LHCN-M2 (cell line): Measurements from ENCODE around the gene ACADSB. TPM values are rescaled to one million over a fixed set of nuclear protein-coding genes. Genes with fewer than 3 reads are reported as not detected.

Experiments
- DNase-seq: peaks from one replicate; pipeline ENCODE4 v3.0.0-alpha.2; 2012; ENCODE audit warnings: low read depth
- total RNA-seq: library from RNA; depleted of rRNA; stranded (reverse); fragments of >200 nt; gene quantifications from 2 replicates; pipeline ENCODE4 v1.2.3, GENCODE V29; 2014

The ACADSB gene
- total RNA-seq, 1 experiment from 2014 or later, result 8.4 TPM

DNA sequence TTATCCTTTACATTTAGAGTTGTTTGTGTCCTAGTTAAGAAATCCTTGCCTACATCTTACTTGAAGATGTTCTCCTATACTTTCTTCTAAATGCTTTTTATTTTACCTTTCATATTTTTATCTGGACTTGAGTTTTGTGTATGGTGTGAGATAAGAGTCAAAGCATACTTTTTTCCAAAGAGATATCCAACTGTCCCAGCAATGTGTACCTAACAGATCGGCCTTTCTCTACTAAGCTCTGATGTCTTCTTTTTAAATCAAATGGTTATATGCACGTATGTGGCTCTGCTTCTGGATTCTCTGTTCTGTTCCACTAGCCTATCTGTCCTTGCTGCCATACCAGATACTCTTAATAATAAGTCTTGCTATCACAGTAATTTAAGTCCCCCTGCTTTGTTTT is 7.4 kb upstream of the ACADSB start:
- no peak for DNase-seq

DNA sequence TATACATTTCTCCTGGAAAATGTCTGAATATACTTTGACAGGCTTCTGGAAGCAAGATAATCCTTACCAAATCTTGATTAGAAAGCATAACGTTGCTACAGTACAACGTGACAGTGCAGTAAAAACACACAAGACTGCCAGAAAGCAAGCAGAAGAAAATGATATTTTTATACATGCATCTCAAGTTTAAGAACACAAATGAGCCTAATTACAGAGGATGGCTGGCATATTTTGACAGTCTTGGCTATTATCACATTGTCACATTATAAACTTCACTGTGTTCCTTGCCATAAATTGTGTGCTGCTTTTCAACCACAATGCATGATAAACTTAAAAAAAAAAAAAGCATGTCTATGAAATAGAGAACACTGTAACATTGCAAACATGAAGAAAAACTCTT is 4.5 kb upstream of the ACADSB start:
- DNase-seq, result no peak

DNA sequence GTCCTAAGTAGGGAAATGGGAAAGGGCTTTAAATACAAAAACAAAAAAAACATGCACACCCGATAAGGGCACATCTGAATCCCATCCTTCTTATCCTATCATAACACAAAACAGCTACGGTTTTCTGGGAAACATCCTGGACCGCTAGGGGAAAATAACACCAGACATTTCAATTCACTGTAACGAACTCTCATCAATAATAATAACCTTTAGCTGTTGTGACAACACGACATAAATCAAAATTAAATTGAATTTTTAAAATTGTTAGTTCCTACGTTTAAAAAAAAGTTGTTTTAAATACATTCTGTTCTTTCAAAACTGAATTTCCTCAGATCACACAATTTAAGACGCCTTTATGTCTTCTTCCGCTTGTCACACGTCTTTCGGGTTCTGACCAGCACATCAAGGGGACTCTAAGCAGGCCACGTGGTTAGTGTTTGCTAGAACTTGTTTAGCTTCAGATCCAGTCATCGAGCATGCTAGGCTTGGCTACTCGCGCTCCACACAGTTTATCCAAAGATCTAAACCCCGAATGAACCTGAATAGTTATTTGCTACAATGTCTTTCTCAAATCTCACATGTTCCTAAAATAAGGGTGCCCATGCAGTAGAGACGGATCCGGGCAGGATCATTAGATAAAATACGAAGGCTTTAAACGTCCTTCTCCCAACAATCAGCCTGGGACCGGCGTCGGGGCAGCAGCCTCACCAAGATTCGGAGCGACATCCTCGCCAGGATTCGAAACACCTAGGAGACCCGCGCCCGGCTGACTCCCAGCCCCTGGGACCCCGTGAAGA is 1.1 kb upstream of the ACADSB start:
- DNase-seq, result peak; percentile 46

DNA sequence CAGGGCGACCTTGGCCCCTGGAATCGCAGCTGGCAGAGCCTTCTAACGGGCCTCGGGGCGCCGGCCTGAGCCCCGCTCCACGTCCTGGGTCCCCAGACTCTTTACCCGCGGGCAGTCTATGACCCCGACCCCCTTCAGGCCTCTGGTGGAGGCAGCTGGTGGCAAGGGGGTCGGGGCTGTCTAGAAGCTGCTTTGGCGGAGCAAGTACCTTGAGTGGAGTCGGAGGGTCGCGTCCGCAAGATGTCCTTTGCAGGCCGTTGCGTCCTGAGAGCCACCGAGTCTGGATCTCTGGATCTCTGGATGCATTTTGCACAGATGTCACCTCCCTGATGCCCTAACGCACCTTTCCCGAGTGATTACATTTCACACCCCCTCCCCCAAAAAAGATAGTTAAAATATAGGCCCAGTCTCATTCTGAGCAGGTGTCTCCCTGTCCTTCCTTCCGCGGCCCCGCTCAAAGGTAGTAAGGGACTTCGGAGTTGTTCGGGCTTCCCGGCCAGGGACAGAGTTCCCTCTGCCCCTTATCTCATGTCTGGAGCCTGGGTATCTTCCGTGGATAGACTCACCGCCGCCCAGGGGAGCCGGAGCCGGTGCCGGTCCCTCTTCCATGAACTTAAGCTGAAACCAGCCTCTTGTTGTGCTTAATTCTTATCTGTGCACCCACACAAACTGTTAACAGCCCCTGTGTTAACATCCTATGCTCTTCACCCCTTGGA is 457 bp downstream of the ACADSB start:
- DNase-seq, result no peak

DNA sequence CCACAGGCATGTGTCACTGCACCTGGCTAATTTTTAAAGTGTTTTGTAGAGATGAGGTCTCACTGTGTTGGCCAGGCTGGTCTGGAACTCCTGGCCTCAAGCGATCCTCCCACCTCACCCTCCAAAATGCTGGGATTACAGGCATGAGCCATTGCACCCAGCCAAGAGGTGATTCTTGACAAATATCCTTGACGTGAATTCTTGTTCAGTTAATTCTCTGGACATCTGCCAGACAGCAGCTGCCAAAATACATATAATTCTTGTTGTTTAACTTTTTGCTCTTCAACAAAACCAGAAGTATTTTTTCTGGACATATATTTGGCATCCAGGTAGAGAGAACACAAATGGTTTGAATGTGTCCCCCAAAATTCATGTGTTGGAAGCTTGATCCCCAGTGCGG is 3.2 kb downstream of the ACADSB start:
- peak; percentile 21 for DNase-seq

DNA sequence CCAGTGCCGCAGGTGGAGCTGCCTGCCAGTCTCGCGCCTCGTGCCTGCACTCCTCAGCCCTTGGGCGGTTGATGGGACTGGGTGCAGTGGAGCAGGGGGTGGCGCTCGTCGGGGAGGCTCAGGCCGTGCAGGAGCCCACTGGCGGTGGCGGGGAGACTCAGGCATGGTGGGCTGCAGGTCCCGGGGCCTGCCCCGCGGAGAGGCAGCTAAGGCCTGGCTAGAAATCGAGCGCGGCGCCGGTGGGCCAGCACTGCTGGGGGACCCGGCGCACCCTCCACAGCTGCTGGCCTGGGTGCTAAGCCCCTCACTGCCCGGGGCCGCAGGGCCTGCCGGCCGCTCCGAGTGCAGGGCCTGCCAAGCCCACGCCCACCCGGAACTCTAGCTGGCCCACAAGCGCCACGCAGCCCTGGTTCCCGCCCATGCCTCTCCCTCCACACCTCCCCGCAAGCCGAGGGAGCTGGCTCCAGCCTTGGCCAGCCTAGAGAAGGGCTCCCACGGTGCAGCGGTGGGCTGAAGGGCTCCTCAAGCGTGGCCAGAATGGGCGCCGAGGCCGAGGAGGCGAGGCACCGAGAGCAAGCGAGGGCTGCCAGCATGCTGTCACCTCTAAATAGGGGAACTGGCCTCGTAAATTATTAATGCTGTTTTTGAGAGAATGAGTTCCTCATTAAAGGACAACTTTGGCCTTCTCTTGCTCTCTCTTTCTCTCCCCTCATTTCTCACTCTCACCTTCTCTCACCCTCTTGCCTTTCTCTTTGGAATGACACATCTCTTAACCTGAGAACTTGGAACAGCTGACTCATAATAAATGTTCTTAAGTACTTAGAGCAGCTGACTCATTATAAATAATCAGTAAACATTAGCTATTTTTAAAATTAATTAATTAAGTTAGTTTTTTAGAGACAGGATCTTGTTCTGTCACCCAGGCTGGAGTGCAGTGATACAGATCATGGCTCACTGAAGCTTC is 4.9 kb downstream of the ACADSB start:
- DNase-seq, result no peak

DNA sequence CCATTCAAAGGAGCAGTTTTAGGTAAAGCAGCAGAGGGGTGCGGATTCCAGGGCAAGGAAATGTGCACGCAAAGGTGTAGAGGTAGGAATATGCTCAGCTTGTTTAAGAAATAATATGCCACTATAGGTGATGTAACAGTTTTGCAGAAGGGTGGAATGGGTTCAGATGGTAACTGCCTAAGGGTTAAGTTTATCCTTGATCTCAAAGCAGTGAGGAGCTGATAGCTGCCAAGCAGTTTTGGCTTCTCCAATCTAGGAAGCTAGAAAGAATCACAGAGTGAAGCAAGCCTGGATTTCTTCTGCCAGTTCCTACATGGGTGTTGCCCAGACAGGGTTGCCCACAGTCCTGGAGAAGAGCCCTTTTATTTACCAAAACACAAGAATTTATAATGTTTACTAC is 6.0 kb downstream of the ACADSB start:
- DNase-seq, result no peak

DNA sequence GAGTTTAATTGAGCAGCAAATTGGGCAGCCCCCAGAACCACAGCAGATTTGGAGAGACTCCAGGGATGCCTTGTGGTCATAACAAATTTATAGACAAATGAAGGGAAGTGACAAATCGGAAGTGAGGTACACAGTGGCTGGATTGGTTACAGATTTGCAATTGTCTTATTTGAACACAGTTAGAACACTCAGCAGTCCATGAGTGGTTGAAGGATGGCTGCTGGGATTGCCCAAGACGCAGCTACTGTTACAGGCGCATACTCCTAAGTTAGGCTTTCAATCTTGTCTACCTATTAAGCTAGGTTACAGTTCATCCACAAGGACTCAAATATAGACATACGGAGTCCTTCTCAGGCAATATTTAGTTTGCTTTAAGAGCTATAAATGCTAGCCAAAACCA is 7.4 kb downstream of the ACADSB start:
- DNase-seq, result no peak

DNA sequence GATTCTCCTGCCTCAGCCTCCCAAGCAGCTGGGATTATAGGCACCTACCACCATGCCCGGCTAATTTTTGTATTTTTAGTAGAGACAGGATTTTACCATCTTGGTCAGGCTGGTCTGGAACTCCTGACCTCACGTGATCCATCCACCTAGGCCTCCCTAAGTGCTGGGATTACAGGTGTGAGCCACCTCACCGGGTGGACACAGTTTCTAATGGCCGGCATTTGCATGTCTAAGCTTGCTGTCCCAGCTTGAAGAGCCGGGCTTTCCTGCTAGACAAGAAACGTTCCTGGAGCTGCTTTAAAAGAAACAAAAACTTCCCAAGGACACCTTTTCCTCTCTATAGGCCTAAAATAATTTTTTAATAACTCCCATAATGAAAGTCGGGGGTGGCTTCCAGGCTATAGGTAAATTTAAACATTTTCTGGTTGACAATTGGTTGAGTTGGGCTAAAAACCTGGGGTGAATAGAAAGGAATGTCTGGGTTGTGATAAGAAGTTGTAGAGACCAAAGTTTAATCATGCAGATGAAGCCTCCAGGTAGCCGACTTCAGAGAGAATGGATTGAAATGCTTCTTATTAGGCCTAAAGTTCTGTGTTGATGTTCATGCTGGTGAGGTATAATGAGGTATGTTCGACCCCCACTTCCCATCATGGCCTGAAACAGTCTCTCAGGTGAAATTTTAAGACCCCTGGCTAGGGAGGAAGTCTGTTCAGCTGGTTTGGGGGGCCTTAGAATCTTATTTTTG is 8.8 kb downstream of the ACADSB start:
- DNase-seq, result no peak

DNA sequence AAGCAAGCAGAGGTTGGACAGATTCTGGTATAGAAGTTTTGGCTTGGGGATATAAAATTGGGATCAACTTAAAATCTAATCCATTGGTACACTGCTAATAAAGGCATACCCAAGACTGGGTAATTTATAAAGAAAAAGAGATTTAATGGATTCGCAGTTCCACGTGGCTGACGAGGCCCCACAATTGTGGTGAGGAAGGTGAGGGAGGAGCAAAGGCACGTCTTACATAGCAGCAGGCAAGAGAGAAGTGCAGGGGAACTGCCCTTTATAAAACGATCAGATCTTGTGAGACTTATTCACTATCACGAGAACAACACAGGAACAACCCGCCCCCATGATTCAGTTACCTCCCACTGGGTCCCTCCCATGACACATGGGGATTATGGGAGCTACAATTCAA is 9.7 kb downstream of the ACADSB start:
- DNase-seq, result no peak

DNA sequence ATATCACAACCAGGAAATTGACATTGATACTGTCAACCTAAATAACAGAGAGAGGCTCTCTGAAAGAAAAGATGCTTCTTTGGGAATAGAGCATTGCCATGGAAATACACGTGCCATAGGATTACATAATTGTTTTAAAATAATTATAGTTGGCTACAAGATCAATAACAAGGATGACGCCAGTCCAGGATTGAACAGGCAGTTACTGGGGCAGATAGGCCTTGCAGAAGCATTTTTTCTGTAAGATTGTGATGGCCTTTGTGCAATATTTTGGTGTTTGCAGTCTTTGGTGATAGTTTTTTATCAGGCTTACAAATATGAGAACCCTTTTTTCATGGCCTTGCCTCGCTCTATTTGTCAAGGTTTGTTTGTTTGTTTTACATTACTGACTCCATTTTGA is 10.5 kb downstream of the ACADSB start:
- DNase-seq, result no peak

DNA sequence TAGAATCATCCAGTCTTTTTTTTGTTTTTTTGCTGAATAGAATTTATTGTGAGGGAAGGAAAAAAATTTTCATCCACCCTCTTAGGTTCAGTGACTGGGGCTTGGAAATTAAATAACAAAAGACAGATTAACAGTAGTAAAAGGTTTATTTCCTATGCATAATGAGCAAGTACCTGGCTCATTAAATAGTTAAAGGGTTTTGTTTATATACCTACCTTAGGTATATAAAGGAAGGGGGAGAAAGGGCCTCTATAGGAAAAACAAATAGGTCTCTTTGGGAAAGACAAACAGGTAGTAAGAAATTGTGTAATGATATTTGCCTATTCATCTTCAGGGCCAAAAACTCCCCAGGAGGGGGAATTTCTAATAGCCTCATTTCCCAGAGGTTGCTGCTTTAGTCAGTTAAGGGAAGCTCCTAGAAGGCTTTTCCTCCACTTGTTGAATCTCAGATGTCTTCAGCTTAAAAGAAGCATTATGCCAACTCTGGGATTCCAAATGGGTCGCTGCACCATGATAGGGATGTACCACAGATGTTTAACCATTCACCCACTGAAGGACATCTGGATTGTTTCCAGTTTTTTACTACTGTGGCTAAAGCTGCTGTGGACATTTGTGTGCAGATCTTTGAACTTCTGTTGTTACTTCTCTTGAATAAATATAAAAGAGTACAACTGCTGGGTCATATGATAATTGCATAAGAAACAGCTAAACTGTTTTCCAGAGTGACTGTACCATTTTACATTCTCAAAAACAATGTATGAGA is 11.3 kb downstream of the ACADSB start:
- no peak for DNase-seq

DNA sequence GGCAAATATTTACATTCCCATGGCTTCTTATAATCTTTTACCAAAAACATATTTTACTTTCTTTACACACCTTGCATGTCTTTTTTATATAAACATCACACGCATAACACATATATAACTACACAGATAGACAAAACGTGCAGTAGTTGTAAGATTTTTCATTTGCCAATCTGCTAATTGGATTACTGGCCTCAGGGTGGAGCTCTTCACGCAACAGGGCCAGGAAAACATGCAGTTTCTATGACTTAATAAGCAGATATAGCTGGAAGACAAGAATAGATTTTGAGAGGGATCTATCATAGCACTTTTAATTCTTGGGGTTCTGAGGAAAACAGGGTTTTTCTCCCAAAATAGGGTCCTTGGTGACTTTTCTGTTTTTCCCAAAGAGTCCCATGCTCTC is 12.7 kb downstream of the ACADSB start:
- peak; percentile 14 for DNase-seq

DNA sequence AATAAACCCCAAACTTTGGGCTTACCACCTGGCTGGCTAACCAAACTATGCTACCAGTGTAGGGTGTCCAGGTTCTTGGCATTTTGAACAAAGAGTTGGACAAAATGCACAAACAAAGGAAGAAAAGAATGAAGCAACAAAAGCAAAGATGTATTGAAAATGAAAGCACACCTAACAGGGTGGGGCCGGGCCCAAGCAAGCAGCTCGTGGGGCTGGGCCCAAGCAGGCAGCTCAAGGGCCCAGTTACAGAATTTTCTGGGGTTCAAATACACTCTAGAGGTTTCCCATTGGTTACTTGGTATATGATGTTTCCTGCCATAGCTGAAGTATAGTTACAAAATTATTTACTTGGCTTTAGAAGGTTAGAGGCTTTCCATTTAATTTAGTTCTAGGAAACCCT is 15.7 kb downstream of the ACADSB start:
- DNase-seq, result no peak

DNA sequence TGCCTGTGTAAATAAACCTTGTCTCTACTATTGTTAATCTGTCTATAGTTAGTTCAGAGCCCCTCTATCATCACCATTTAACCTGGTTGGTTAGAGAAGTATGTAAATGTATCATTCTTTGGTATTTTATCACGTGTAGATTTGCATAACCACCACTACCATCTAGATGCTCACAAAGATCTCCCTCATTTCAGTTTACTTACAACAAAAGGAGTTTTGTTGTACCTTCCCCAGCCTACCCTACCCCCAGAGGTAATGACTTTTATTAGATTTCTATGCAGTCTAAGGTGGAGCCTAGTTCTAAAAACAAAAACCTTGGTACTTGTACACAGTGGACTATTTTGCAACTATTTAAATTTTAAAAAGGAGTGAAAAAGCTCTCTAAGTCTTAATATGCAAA is 17.5 kb downstream of the ACADSB start:
- DNase-seq, result no peak

DNA sequence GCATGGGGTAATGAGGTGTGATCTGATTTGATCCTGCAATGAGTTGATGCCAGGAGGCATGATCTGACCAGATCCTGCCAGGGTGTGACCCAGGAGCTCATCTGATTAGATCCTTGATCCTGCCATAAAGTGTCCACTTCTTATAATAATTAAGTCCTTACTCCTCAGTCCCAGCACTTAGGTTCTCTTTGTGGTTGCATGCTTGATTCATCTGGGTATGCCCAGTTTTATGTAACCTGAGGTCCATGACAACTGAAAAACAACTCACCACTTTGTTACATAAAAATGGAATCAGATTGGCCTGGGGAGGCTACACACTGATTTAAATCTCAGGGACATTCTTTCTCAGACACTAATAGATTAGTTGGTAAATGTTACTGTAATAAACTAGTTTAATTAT is 19.1 kb downstream of the ACADSB start:
- DNase-seq, result peak; percentile 14

DNA sequence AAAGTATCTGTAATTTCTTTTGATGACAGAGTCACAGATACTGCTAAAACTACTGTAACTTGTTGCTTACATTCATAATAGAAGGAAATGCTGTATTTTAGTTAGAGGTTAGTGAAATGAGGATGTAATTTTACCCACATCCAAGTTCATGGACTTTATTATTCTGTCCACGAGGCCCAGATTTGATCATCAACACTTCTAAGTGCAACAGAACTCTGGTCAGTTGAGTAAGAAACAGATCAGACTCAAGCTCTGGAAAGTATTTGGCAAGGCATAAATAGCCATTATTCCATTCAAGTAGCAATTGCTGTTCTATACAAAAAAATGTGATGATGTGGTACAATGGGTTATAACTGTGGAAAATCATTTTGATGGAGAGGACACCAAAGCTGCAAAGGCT is 22.3 kb downstream of the ACADSB start:
- no peak for DNase-seq

DNA sequence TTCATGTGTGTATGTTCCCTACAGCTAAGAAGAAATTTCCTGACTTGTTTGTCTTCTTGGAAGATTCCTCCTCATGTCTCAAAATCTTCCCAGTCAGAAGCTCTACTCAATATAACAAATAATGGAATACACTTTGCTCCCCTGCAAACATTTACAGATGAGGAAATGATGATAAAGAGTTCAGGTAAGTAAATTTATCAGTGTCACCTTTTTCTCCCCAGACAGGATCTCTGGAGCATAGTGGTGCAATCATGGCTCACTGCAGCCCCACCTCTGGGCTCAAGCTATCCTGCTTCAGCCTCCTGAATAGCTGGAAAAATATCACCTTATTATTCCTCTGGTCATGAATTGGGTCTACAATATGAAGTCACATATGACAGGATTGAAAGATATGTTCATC is 25.5 kb downstream of the ACADSB start:
- DNase-seq, result no peak

DNA sequence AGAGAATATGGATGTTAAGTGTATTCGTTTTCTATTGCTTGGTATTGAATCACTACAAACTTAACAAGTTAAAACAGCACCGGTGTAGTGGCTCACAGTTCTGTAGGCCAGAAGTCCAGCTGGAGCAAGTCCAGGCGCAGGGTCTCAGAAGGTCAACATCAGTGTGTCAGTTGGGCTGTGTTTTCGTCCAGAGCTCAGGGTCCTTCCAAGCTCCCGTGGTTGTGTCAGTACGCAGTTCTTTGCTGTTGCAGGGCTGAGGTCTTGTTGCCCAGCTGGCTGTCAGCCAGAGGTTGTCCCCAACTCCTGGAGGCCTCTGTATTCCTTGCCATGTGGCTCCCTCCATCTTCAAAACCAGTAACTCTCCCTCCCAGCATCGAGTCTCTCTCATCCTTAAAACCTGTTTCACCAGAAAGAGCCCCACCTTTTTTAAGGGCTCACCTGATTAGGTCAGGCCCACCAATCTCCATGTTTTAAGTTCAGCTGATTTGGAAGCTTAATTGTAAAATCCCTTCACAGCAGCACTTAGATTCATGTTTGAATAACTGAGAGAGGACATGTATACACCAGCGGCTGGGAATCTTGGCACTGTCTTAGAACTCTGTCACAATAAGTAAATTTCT is 26.8 kb downstream of the ACADSB start:
- DNase-seq, result no peak
